GM18519 (cell line): ENCODE measurements around the gene ITPR2.

Source experiments
- ATAC-seq: cut with Tn5 transposase; IDR thresholded peaks from one replicate; pipeline ENCODE4 v1.9.1; 2021; ENCODE audit warnings: mild to moderate bottlenecking, moderate library complexity; ENCODE audit not compliant: unreplicated experiment, low FRiP score

Gene ITPR2

GRCh38 chr12:26380897-26381296 is 452.1 kb downstream of the ITPR2 start:
- no peak for ATAC-seq

GRCh38 chr12:26379777-26380467 is 453.1 kb downstream of the ITPR2 start:
- no peak for ATAC-seq

- ATAC-seq: no peak
Measured at GRCh38 chr12:26378711-26379110, 454.3 kb downstream of the ITPR2 start.

- ATAC-seq: no peak
Measured at GRCh38 chr12:26374934-26375680, 457.9 kb downstream of the ITPR2 start.

- ATAC-seq: no peak
Measured at GRCh38 chr12:26373606-26374495, 459.1 kb downstream of the ITPR2 start.

- ATAC-seq: no peak
Measured at GRCh38 chr12:26372866-26373265, 460.1 kb downstream of the ITPR2 start.

- no peak for ATAC-seq
Measured at GRCh38 chr12:26370098-26370497, 462.9 kb downstream of the ITPR2 start.

GRCh38 chr12:26369588-26369987 is 463.4 kb downstream of the ITPR2 start:
- ATAC-seq: no peak

- no peak for ATAC-seq
Measured at GRCh38 chr12:26367991-26368730, 464.8 kb downstream of the ITPR2 start.

GRCh38 chr12:26361964-26362363 is 471.0 kb downstream of the ITPR2 start:
- no peak for ATAC-seq

- no peak for ATAC-seq
Measured at GRCh38 chr12:26360062-26360461, 472.9 kb downstream of the ITPR2 start.

GRCh38 chr12:26359576-26359975 is 473.4 kb downstream of the ITPR2 start:
- ATAC-seq: no peak

- no peak for ATAC-seq
Measured at GRCh38 chr12:26358651-26359050, 474.3 kb downstream of the ITPR2 start.

- ATAC-seq: no peak
Measured at GRCh38 chr12:26347300-26347699, 485.7 kb downstream of the ITPR2 start.

GRCh38 chr12:26346736-26347135 is 486.3 kb downstream of the ITPR2 start:
- no peak for ATAC-seq

- ATAC-seq: no peak
Measured at GRCh38 chr12:26345471-26346003, 487.5 kb downstream of the ITPR2 start.

- ATAC-seq: no peak
Measured at GRCh38 chr12:26341491-26341890, 491.5 kb downstream of the ITPR2 start.

- ATAC-seq: no peak
Measured at GRCh38 chr12:26340649-26341048, 492.3 kb downstream of the ITPR2 start.

- no peak for ATAC-seq
Measured at GRCh38 chr12:26339976-26340375, 493.0 kb downstream of the ITPR2 start.
